GM21528 (cell line): ENCODE data around the gene KCNJ12.
"Not testable (repeated sequence)": the region's sequence is repeated elsewhere in the genome, so short reads cannot be mapped to it uniquely, and the experiment has no call there.

Source experiments
- ATAC-seq: cut with Tn5 transposase; IDR thresholded peaks from one replicate; pipeline ENCODE4 v1.9.1; 2021; ENCODE audit warnings: mild to moderate bottlenecking, moderate library complexity; ENCODE audit not compliant: unreplicated experiment, low FRiP score

Gene KCNJ12

DNA sequence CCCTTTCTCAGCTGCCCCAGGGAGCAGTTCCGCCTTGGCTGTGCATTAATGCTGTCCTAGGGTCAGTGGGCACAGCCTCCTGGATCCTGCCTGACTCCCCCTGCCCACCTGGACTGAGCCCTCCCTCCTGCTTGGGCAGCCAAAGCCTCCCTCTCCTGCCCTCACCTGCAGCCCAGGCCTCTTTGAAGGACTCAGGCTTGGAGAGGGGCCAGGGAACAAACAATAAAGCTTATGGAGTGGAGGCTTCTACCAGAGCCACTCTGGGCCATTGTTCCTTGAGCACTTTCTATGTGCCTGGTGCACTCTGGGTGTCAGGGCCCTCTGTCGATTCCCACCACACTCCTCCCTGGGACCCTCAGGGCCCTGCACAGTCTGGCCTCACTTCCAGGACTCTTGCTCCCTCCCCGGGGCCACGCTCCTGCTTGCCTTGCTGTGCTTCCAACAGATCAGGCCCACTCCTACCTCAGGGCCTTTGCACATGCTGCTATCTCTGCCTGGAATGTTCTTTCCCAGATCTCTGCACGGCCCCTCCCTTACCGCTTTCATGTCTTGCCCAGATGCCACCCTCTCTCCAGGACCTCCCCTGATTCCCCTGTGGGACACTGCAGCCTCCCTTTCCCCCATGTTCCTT is 5.0 kb downstream of the KCNJ12 start:
- no peak for ATAC-seq

DNA sequence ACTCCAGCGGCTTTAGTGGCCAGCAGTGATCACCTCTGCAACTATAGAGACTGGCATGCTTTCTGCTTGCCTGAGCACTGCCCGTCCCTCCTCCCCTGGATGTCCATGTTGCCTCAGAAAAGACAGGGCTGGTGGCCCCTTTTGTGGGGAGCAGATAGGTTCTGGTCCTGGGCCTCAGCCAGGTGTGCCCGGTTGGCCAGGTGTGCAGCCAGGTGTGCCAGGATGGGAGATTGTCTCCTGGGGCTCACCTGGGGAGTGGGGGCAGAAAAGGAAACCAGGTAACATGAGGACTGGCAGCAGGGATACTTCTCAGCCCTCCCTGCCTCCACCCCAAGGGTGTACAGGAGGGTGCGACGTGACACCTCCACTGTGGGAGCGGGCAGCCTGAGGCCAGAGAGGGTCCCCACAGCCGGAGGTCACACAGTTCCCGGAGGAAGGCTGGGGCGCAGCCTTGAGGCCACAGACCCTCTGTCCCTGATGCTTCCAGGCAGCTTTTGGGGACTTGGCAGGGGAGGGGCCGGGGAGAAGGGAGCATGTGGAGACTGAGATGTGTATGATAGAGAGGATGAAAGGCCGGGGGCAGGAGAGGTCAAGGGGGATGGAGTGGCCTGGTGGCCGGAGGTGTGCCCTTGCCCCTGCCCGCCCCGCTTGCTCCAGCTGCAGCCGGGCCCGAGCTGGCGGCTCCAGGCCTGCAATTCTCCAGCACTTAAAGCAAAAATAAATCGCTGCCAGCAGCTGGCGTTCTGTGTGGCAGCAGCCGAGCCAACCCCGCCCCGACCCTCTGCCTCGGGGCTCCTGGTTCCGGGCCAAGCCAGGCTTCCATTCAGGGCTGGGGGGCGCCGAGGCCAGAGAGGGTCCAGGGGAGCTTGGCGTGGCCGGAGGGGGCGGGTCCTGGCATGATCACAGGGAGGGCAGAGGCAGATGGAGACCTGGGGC is 6.7 kb downstream of the KCNJ12 start:
- no peak for ATAC-seq

DNA sequence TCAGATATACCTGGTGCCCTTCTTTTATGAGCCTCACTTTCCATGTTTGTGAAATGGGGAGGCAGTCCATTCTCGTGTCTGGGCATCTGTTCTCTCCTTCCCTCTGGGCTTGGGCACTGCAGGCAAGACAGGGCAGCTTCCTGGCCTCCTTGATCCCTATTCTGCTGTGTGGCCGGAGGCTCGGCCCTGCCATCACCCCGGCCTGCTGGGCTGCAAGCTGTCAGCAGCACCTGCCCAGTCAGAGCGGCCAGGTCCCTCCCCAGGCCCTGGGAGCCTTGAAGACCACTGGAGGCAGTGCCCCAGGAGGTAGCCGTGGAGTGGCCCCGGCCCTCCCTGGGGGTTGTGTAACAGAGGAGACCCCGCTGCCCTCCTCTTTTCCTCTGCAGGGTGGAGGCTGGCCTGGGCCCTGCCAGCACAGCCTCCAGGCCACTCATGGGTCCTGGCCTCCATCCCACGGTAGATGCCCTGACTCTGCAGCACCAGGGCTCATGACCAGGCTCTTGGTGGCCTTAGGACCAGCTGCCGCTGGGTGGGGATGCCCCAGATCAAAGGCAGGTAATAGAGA is 9.2 kb downstream of the KCNJ12 start:
- no peak for ATAC-seq

DNA sequence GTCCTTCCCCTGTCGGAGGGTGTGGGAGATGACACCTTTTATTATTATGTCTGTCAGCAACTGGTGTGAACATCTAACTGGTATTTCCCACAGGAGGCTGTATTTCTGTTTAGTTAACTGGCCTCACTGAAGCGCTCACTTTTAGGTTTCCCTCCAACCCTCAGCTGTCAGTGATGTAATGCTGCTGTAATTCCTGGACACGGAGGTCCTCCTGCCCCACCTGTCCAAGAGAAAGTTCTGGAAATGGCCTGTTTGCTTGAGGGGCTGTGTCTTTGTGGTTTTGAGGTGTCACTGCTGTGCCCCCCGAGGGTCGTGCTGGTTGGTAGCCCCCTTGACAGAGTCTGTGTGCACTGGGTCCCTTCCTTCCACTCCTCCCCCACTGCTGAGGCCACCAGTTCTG is 11.5 kb downstream of the KCNJ12 start:
- no peak for ATAC-seq

DNA sequence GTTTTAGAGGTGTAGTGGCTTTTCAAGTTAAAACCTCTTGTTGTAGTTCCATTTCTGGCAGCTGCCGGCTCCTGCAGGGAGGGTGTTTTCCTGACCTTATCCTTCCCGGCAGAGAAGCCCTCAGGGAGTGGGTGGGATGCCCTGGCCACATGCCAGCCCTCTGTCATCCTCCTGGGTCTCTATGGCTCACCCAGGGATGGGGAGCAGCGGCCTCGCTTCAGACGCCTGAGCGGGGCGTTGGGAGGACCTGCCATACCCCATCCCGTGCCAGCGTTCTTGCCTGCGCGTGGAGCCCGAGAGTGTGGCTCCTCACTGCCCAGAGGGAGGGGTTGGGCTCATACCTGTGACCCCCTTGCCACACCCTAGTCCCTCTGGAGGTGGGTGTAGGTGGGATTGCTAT is 11.9 kb downstream of the KCNJ12 start:
- ATAC-seq: no peak

DNA sequence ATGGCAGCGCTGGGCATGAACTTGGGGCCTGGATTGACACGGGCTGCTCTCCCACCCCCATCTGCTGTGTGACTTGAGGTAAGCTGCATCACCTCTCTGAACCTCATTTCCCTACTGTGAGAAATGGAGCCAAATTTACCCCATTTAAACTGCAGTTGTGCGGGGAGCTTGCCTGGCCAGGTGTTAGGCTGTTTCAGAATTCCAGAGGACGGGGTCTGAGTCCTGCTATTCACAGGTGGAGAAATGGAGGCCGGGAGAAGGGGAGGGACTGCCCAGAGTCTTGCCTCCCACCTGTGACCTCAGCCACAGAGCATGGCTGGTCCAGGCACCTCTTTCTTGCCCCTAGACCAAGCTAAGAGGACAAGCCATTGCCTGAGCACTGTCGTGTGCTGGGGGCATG is 12.8 kb downstream of the KCNJ12 start:
- no peak for ATAC-seq

DNA sequence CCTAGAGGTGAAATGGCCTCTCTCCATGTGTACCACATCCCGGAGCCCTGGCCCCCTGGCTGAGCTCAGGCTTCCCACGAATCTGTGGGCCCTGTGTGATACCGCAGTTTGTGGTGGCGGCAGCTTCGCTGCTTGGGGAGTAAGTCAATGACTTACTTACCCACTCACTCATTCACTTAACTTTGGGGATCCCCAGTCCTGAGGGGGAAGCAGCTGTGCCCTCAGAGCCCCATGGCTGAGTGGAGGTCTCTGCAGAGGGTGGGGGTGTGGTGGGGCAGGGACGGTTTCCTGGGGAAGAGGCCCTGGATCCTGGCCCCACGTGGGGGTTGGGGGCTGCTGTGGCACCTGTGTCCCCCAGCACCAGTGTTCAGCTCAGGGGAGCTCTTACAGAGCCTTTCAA is 13.2 kb downstream of the KCNJ12 start:
- ATAC-seq: no peak

DNA sequence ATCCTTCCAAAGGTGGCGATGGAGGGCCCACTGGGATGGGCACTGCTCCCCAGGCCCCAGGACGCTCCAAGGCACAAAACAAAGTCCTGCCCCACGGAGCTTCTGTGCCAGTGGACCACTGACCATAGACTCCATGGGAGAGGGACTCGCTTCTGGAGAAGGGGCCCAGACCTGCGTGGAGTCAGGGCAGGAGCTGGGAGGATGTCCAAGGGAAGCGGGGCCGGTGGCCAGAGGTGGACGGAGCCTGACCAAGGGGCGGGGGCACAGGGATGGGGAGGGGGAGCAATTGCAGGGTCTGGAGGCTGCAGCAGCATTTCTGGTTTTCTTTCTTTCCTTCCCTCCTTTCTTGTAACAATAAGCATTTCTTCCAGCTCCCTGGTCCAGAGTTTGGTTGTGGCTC is 14.1 kb downstream of the KCNJ12 start:
- no peak for ATAC-seq

DNA sequence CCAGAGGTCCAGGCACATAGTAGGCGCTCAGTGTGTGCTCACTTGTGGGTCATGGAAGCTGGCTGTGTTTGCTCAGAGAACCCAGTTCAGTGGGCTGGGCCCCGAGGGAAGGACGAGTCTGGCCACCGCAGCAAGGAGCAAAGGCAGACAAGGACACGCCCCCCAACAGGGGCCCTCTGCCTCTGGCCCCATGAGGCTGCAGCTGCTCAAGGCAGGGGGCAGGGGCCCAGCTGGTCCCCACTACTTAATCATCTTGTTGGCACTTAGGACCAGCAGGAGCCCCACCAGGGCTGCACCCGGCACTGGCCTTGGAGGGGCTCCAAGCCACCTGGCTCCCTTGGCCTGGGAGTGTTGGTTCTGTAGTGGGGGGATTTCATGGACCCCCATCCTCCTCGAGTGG is 16.1 kb downstream of the KCNJ12 start:
- no peak for ATAC-seq

DNA sequence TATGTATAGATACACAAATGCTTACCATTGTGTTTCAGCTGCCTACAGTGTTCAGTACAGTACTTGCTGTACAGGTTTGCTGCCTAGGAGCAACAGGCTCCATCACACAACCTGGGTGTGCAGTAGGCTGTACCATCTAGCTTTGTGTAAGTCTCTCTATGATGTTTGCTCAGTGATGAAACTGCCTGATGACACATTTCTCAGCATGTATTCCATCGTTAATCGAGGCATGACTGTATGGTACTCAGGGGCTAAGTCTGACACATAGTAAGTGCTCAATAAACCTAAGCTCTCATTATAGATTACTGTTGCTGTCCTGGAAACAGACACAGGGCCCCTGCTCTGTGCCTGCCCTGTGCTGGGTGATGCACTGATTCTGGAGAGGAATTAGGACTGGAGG is 18.1 kb downstream of the KCNJ12 start:
- no peak for ATAC-seq

DNA sequence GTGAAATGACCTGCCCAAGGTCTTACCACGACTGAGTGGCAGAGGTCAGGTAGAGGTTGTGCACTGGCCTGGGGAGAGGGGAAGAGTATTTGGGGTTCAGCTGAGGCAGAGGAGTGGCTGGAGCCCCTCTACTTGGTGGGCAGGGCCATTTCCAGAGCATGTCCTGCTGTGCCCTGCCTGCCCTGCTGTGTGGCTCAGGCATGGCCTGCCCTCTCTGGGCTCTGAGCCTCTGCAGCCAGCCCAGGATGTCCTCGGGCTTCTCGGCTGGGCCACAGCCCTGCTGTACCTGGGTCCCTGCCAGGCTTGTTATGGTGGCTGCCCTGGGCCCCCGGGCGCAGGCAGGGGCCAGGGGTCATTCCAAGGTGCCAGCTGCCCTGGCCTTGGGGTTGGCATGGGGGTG is 19.6 kb downstream of the KCNJ12 start:
- no peak for ATAC-seq

DNA sequence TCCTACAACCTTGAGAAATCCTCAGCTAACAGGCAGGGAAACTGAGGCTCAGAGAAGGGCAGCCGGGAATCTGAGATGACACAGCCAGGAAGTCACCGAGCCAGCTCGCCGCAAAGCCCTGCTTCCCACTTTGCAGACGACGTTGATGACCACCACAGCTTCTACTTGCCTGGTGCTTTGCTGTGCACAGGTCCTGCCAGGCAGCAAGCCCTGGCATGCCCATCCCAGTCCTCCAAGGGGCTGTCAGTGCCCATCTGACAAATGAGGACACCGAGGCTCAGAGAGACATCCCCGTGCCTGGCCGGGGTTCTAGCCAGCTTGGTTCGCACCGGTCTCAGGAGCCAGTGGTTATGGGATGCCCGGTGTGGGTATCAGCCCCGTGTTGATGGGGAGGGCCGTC is 20.1 kb downstream of the KCNJ12 start:
- no peak for ATAC-seq

DNA sequence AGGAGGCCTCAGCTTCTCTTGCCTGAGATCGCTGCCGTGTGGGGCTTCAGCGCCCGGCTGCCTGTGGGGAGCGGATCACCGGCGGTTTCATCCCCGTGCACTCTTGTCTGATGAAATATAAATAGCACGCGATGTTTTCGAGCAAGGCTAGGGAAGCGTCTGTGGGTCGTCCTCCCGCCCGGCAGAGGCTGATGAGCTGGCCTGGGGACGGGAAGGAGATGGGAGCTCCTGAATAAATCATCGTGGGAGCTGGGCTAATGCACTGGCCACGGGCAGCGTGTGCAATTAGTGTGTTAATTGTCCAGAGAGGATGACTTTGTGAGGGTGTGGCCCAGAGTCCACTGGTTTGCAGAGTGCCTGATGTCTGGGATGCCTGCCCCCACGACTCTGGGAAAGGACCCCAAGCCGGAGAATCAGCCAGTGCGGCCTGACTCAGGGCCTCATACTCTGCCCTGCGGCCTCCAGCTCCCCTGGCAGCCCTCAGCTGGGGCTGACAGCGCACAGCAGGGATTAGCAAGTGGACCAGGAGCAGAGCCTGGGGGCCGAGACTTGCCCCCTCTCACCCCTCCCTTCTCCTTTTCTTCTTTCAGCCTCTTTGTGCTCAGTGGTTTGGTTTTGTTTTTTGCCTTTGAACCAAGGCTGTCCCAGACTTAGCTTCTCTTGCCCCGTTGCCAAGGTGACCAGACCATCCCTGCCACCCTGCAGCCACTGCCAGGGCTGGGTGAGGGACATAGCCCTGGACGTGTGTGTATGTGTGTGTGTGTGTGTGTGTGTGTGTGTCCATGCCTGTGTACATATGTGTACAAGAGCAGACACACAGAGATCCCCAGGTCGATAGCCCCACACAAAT is 21.4 kb downstream of the KCNJ12 start:
- no peak for ATAC-seq

DNA sequence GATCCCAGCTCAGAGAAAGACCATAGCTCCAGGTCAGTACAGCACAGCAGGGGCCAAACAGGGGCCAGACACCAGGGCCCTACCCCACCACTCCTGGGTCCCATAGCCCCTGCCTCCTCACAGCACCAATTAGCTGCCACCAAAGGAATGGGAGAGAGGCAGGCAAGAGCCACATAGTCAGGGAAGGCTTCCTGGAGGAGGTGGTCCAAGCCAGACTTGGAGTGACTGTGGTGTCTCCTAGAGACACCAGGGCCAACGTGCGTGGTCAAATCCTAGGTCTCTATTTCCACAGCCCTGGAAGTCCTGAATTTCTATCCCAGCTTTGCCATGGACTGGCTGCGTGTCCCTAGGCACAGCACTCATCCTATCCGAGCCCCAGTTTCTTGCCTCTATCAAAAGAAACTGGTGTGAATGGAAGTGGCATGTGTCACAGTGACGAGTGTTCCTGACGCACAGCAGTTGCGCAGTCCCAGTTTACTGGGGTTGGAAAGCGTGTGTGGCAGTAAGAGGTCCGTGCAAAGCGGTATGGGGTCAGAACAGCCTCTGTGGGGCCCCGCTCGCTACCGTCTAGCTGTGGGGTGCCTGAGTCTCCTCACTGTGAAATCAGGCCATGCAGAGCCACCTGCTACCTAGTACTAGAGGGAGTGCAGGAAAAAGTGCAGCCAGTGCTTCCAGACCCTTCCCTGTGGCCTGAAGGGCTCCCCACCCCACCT is 23.5 kb downstream of the KCNJ12 start:
- ATAC-seq: no peak

DNA sequence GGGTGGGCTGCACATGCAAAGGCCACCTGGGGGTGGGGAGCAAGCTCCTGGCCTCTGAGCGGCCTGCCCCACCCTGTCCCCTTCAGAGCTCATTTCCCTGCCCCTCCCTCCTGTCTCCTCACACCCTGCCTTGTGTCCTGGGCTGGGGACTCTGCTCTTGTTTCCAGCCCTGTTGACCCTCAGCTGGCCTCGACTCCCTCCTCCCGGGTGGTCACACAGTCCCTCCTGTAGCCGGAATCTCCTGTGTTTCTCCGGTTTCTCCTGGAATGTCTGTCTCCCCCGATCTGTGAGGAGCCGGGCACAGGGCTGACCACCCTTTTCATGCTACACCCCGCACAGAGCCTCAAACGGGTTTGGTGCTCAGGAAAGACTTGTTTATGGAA is 24.0 kb downstream of the KCNJ12 start:
- not testable (repeated sequence) for ATAC-seq

DNA sequence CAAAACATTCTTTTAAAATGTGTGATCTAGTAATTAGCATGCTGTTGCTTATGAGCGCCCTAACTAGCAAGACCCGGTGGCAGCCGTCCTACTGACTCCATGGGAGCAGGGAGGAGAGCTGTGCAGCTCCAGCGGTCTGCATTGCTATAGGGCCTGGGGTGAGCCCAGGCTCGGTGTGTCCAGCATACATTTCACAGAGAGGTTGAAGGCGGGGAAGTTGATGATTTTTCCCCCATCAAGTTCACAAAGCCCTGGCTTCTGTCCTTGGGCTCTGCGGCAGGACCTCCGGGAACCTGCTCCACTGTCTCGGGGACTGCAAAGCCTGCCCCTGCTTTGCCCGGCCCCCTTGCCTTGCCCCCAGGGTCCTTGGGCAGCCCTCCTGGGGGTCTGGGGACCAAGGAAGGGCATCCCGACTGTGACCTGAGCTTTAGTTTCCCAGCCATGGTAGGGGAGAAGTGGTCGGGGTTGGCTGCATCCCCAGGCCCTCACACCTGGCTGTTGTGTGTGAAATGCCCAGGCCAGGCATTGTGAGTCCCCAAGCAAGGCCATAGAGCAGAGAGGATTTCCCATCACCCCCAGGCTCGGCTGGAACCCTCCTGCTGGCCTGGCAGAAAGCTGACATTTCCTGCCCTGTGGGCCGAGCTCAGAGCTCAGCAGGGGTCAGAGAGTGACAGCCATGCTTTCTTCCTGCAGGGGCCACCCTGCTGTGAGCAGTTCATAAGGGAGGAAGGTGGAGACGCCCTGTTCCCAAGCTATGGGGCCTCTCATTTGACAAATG is 24.8 kb downstream of the KCNJ12 start:
- ATAC-seq: no peak

DNA sequence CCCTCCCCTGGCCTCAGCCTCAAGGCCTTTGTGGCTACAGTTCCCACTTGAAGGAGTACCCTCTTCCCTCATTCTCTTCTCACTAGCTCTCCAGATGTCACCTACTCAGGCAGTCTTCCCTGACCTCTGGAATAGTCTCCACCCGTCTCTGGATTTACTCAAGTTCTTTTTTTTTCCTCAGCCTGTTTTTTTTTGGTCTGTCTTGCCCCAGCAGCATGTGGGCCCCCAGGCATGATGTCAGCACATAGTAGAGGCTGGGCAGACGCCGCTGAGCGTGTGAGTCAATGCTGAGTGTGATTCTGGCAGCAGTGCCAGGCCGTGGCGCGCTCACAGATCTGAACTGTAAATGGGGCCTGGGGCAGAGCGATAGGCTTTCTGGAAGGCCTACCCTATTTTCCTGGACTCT is 26.0 kb downstream of the KCNJ12 start:
- not testable (repeated sequence) for ATAC-seq

DNA sequence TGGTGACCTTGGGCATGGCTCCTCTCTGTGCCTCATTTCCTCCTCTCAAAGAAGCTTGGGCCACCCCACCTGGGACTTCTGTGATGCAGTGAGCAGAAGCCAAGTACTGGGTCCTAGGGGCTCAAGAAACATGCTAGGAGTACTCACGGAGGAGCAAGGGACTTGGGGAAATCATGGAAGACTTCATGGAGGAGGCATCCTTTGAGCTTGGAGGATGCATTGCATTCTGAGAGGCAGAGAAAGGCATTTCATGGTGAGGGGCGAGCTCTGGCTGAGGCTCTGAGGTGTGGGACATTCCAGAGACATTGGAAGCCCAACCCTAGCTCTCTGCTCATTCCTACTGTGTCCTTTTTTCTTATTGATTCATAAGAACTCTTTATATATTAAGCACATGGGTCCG is 26.8 kb downstream of the KCNJ12 start:
- ATAC-seq: not testable (repeated sequence)

DNA sequence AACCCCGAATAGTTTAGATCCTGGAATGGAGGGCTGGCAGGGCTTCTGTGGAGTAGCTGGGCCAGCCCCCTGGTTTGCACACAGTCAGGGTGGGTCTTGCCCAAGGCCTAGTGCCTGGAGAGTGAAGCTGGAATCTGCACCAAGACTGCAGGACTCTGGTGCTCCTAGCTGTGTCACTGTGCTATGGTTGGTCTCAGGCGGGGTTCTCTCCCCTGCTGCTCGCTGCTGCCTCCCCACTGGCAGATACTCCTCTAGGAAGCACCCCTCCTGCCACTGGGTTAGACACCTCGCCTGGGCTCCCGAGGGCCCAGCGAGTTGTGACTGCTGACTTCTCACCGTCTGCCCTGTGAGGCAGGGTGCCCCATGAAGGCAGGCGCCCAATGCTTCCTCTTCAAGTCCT is 27.9 kb downstream of the KCNJ12 start:
- ATAC-seq: not testable (repeated sequence)
